ENCODE data around the gene UBL3. TPM values are rescaled to one million over a fixed set of nuclear protein-coding genes. Genes with fewer than 3 reads are reported as not detected.
A peak's percentile ranks its signal among the peaks of the same experiment; 100 is the strongest.

UBL3 gene
- polyA plus RNA-seq, 1 experiment = 24.7 TPM

GRCh38 chr13:29855784-29856183 lies 5.4 kb upstream of the UBL3 start:
- TF ChIP-seq CTCF (IDR thresholded peaks at IDR 0.05; ENCODE audit: low read depth, low read length) = no peak
- no peak overlapping the region for H3K27ac ChIP-seq (ENCODE audit: low read depth, low read length)
- ChIA-PET POLR2A (no interaction called here), CTCF (no interaction called here)
- no peaks in the 10 kb centered on the region for H3K27me3 ChIP-seq (ENCODE audit: control insufficient read depth, insufficient read depth, low read length)
- H3K4me3 ChIP-seq (ENCODE audit: low read depth, low read length) = no peak overlapping the region
- no peaks in the 10 kb centered on the region for H3K9me3 ChIP-seq (ENCODE audit: control insufficient read depth, insufficient read depth, low read length)
- no peak for DNase-seq (ENCODE audit: low read depth, low spot score)

- POLR2A ChIA-PET = no interaction called here
- CTCF ChIA-PET = no interaction called here
- Histone ChIP-seq H3K27ac (ENCODE audit: low read depth, low read length) (no peak overlapping the region), H3K9me3 (ENCODE audit: control insufficient read depth, insufficient read depth, low read length) (no peaks in the 10 kb centered on the region; the same call in 1 of the 2 replicates), H3K27me3 (ENCODE audit: control insufficient read depth, insufficient read depth, low read length) (no peaks in the 10 kb centered on the region), H3K4me3 (ENCODE audit: low read depth, low read length) (no peak overlapping the region)
- TF ChIP-seq CTCF (IDR thresholded peaks at IDR 0.05; ENCODE audit: low read depth, low read length) = no peak
- DNase-seq (ENCODE audit: low read depth, low spot score) = no peak
Measured at GRCh38 chr13:29855009-29855408, 4.6 kb upstream of the UBL3 start.

GRCh38 chr13:29853131-29853530 lies 2.7 kb upstream of the UBL3 start:
- ChIA-PET POLR2A (no interaction called here), CTCF (interaction anchor here (0.7 kb wide), 1 partner anchor 71 kb away, joined by 3 read pairs; no protein-coding TSS in a partner anchor)
- Histone ChIP-seq H3K27me3 (ENCODE audit: control insufficient read depth, insufficient read depth, low read length) (no peaks in the 10 kb centered on the region), H3K9me3 (ENCODE audit: control insufficient read depth, insufficient read depth, low read length) (no peaks in the 10 kb centered on the region; the same call in 1 of the 2 replicates), H3K27ac (ENCODE audit: low read depth, low read length) (no peak overlapping the region), H3K4me3 (ENCODE audit: low read depth, low read length) (no peak overlapping the region)
- TF ChIP-seq CTCF (IDR thresholded peaks at IDR 0.05; ENCODE audit: low read depth, low read length) = no peak
- no peak for DNase-seq (ENCODE audit: low read depth, low spot score)

GRCh38 chr13:29852472-29853054 lies 2.1 kb upstream of the UBL3 start:
- Histone ChIP-seq H3K27ac (ENCODE audit: low read depth, low read length) (no peak overlapping the region), H3K27me3 (ENCODE audit: control insufficient read depth, insufficient read depth, low read length) (no peaks in the 10 kb centered on the region), H3K4me3 (ENCODE audit: low read depth, low read length) (no peak overlapping the region), H3K9me3 (ENCODE audit: control insufficient read depth, insufficient read depth, low read length) (no peaks in the 10 kb centered on the region; the same call in 1 of the 2 replicates)
- no peak for DNase-seq (ENCODE audit: low read depth, low spot score)
- POLR2A ChIA-PET = no interaction called here
- CTCF ChIA-PET = interaction anchor here (0.7 kb wide), 1 partner anchor 71 kb away, joined by 3 read pairs; no protein-coding TSS in a partner anchor
- TF ChIP-seq CTCF (IDR thresholded peaks at IDR 0.05; ENCODE audit: low read depth, low read length) = no peak

GRCh38 chr13:29849731-29850212 lies 645 bp downstream of the UBL3 start:
- H3K9me3 ChIP-seq (ENCODE audit: control insufficient read depth, insufficient read depth, low read length) = no peaks in the 10 kb centered on the region; the same call in 1 of the 2 replicates
- no peak for DNase-seq (ENCODE audit: low read depth, low spot score)
- H3K4me3 ChIP-seq (ENCODE audit: low read depth, low read length) = peak overlapping the region; percentile 70
- POLR2A ChIA-PET = interaction anchor here (0.6 to 4.9 kb wide), 10 partner anchors 12 to 686 kb away, joined by 3 to 37 read pairs (median 5); no protein-coding TSS in a partner anchor
- H3K27ac ChIP-seq (ENCODE audit: low read depth, low read length) = peak overlapping the region; percentile 99
- CTCF ChIA-PET = interaction anchor here (0.6 to 13.2 kb wide), 8 partner anchors 11 to 296 kb away, joined by 3 to 198 read pairs (median 6); no protein-coding TSS in a partner anchor
- no peak for TF ChIP-seq CTCF (IDR thresholded peaks at IDR 0.05; ENCODE audit: low read depth, low read length)
- H3K27me3 ChIP-seq (ENCODE audit: control insufficient read depth, insufficient read depth, low read length) = no peaks in the 10 kb centered on the region
